ENCODE data around the gene SDK1. TPM values are rescaled to one million over a fixed set of nuclear protein-coding genes. Genes with fewer than 3 reads are reported as not detected.

The SDK1 gene
- total and polyA plus RNA-seq, 2 donors (not counting 3 experiments of a cell fraction or from before 2014, with no cell fraction given), result 1.6 to 3.9 TPM

GRCh38 chr7:4037308-4037707, 736.3 kb downstream of the SDK1 start:
- Histone ChIP-seq H3K27me3 (ENCODE audit: control insufficient read depth in 2 of 2, insufficient read depth in 2 of 2, low read length in 2 of 2) (no peaks in the 10 kb centered on the region), H3K9me1 (replicated peaks; ENCODE audit: control insufficient read depth, extremely low read depth, insufficient read depth, low read length) (no peaks in the 10 kb centered on the region), H3K9me3 (replicated peaks; ENCODE audit: control insufficient read depth, insufficient read depth, low read length) (no peaks in the 10 kb centered on the region), H3K4me3 (replicated peaks in 1 of 3; ENCODE audit: insufficient read depth in 1 of 3, low read depth in 1 of 3, low read length in 3 of 3) (no peak overlapping the region), H3K79me2 (ENCODE audit: control insufficient read depth, insufficient read depth, low read length) (no peaks in the 10 kb centered on the region), H2AFZ (ENCODE audit: low read depth, low read length) (no peak overlapping the region), H3K4me2 (ENCODE audit: insufficient read depth, low read length) (no peak overlapping the region), H3K4me1 (ENCODE audit: control insufficient read depth, extremely low read depth, insufficient read depth, low read length) (no peaks in the 10 kb centered on the region), H3K27ac (ENCODE audit: insufficient read depth, low read depth, low read length) (no peak overlapping the region), H3K9ac (replicated peaks; ENCODE audit: extremely low read depth, insufficient read depth, low read length) (no peak overlapping the region), H3K36me3 (ENCODE audit: control insufficient read depth in 2 of 2, extremely low read depth in 1 of 2, insufficient read depth in 2 of 2, low read length in 2 of 2) (no peaks in the 10 kb centered on the region), H4K20me1 (replicated peaks; ENCODE audit: control insufficient read depth, extremely low read depth, insufficient read depth, low read length) (no peaks in the 10 kb centered on the region)
- CTCF ChIA-PET, result interaction anchor here (1.0 kb wide), 1 partner anchor 66 kb away, joined by 3 read pairs; no protein-coding TSS in a partner anchor
- dilution Hi-C loops (cut with MboI; ENCODE audit: extremely low pct_ligation_motif_present, low sequenced_read_pairs), result no loop called here
- POLR2A ChIA-PET, result no interaction called here
- no peak for TF ChIP-seq CTCF (IDR thresholded peaks at IDR 0.05; ENCODE audit: extremely low read depth in 1 of 2, insufficient read depth in 1 of 2, low read depth in 1 of 2, low read length in 2 of 2)
- FAIRE-seq (no peak), DNase-seq (ENCODE audit: low read depth, low spot score) (no peak)
- intact Hi-C loops (cut with micrococcal nuclease), result no loop called here
- no TSS peak for BruUV-seq (replicated peaks)

GRCh38 chr7:4037877-4038276, 736.8 kb downstream of the SDK1 start:
- no TSS peak for BruUV-seq (replicated peaks)
- Histone ChIP-seq H3K27ac (ENCODE audit: insufficient read depth, low read depth, low read length) (no peak overlapping the region), H3K9me3 (replicated peaks; ENCODE audit: control insufficient read depth, insufficient read depth, low read length) (no peaks in the 10 kb centered on the region), H3K4me3 (replicated peaks in 1 of 3; ENCODE audit: insufficient read depth in 1 of 3, low read depth in 1 of 3, low read length in 3 of 3) (no peak overlapping the region), H3K9ac (replicated peaks; ENCODE audit: extremely low read depth, insufficient read depth, low read length) (no peak overlapping the region), H3K4me1 (ENCODE audit: control insufficient read depth, extremely low read depth, insufficient read depth, low read length) (no peaks in the 10 kb centered on the region), H3K27me3 (ENCODE audit: control insufficient read depth in 2 of 2, insufficient read depth in 2 of 2, low read length in 2 of 2) (no peaks in the 10 kb centered on the region), H3K4me2 (ENCODE audit: insufficient read depth, low read length) (no peak overlapping the region), H4K20me1 (replicated peaks; ENCODE audit: control insufficient read depth, extremely low read depth, insufficient read depth, low read length) (no peaks in the 10 kb centered on the region), H3K79me2 (ENCODE audit: control insufficient read depth, insufficient read depth, low read length) (no peaks in the 10 kb centered on the region), H3K36me3 (ENCODE audit: control insufficient read depth in 2 of 2, extremely low read depth in 1 of 2, insufficient read depth in 2 of 2, low read length in 2 of 2) (no peaks in the 10 kb centered on the region), H3K9me1 (replicated peaks; ENCODE audit: control insufficient read depth, extremely low read depth, insufficient read depth, low read length) (no peaks in the 10 kb centered on the region), H2AFZ (ENCODE audit: low read depth, low read length) (no peak overlapping the region)
- intact Hi-C loops (cut with micrococcal nuclease), result no loop called here
- DNase-seq (ENCODE audit: low read depth, low spot score) (no peak), FAIRE-seq (no peak)
- ChIA-PET CTCF (interaction anchor here (1.0 kb wide), 1 partner anchor 66 kb away, joined by 3 read pairs; no protein-coding TSS in a partner anchor), POLR2A (no interaction called here)
- no peak for TF ChIP-seq GATA2 (IDR thresholded peaks at IDR 0.05; ENCODE audit: insufficient read depth, insufficient read length, low read depth, low read length)
- TF ChIP-seq FOS (IDR thresholded peaks at IDR 0.05; ENCODE audit: borderline replicate concordance, insufficient read depth, low read length), result no peak
- TF ChIP-seq MYC (IDR thresholded peaks at IDR 0.05; ENCODE audit: low read depth, low read length), result no peak
- no peak for TF ChIP-seq EZH2 (IDR thresholded peaks at IDR 0.05; ENCODE audit: borderline replicate concordance, low read depth, low read length, severe bottlenecking)
- TF ChIP-seq JUN (IDR thresholded peaks at IDR 0.05; ENCODE audit: borderline replicate concordance, insufficient read depth, insufficient read length, low read depth), result no peak
- no peak for TF ChIP-seq POLR2A (IDR thresholded peaks at IDR 0.05; ENCODE audit: low read depth, low read length)
- no peak for TF ChIP-seq MAX (IDR thresholded peaks at IDR 0.05; ENCODE audit: insufficient read depth, insufficient read length)
- no peak for TF ChIP-seq POLR2AphosphoS5 (IDR thresholded peaks at IDR 0.05; ENCODE audit: insufficient read depth, low read depth, low read length)
- no peak for TF ChIP-seq CTCF (IDR thresholded peaks at IDR 0.05; ENCODE audit: extremely low read depth in 1 of 2, insufficient read depth in 1 of 2, low read depth in 1 of 2, low read length in 2 of 2)
- dilution Hi-C loops (cut with MboI; ENCODE audit: extremely low pct_ligation_motif_present, low sequenced_read_pairs), result no loop called here

Measured in endothelial cell of umbilical vein (primary cell).